IPS-15b (cell line): ENCODE measurements around the gene ST3GAL4.

Source experiments
- H3K27me3 ChIP-seq: one replicate; pipeline ENCODE4 v1.6.1; 2013; ENCODE audit warnings: low read length; ENCODE audit not compliant: control insufficient read depth, insufficient read depth
- H3K36me3 ChIP-seq: one replicate; pipeline ENCODE4 v1.6.1; 2013; ENCODE audit warnings: low read length; ENCODE audit not compliant: control insufficient read depth, insufficient read depth
- H3K4me1 ChIP-seq: one replicate; pipeline ENCODE4 v1.6.1; 2013; ENCODE audit warnings: mild to moderate bottlenecking, low read length; ENCODE audit not compliant: control insufficient read depth, insufficient read depth
- H3K4me3 ChIP-seq: one replicate; pipeline ENCODE4 v1.5.1; 2013; ENCODE audit warnings: low read depth, low read length
- H3K9ac ChIP-seq: one replicate; pipeline ENCODE4 v1.6.1; 2013; ENCODE audit warnings: low read depth, mild to moderate bottlenecking, low read length
- H3K9me3 ChIP-seq: one replicate; pipeline ENCODE4 v1.6.1; 2013; ENCODE audit warnings: mild to moderate bottlenecking, low read length; ENCODE audit not compliant: control insufficient read depth, insufficient read depth

The ST3GAL4 gene

GRCh38 chr11:126409620-126409985, 54.1 kb downstream of the ST3GAL4 start:
- Histone ChIP-seq H3K36me3 (peaks cover 2% of the 10 kb centered on the region), H3K9me3 (no peaks in the 10 kb centered on the region), H3K4me1 (no peaks in the 10 kb centered on the region), H3K9ac (no peak overlapping the region), H3K27me3 (no peaks in the 10 kb centered on the region), H3K4me3 (no peak overlapping the region)

- H3K27me3 ChIP-seq: no peaks in the 10 kb centered on the region
- no peak overlapping the region for H3K4me3 ChIP-seq
- no peaks in the 10 kb centered on the region for H3K4me1 ChIP-seq
- H3K9ac ChIP-seq: no peak overlapping the region
- H3K9me3 ChIP-seq: no peaks in the 10 kb centered on the region
- peaks cover 6% of the 10 kb centered on the region for H3K36me3 ChIP-seq
Measured at GRCh38 chr11:126410649-126411048, 55.2 kb downstream of the ST3GAL4 start.

GRCh38 chr11:126411971-126412381, 56.5 kb downstream of the ST3GAL4 start:
- Histone ChIP-seq H3K9me3 (no peaks in the 10 kb centered on the region), H3K4me1 (peaks cover 2% of the 10 kb centered on the region), H3K4me3 (no peak overlapping the region), H3K36me3 (peaks cover 6% of the 10 kb centered on the region), H3K27me3 (peaks cover 4% of the 10 kb centered on the region), H3K9ac (no peak overlapping the region)

GRCh38 chr11:126413426-126413825, 57.9 kb downstream of the ST3GAL4 start:
- H3K9ac ChIP-seq: no peak overlapping the region
- no peaks in the 10 kb centered on the region for H3K9me3 ChIP-seq
- peaks cover 2% of the 10 kb centered on the region for H3K4me1 ChIP-seq
- H3K27me3 ChIP-seq: peaks cover 9% of the 10 kb centered on the region
- H3K36me3 ChIP-seq: peaks cover 3% of the 10 kb centered on the region
- no peak overlapping the region for H3K4me3 ChIP-seq

GRCh38 chr11:126413843-126414405, 58.4 kb downstream of the ST3GAL4 start:
- Histone ChIP-seq H3K4me3 (no peak overlapping the region), H3K36me3 (peaks cover 3% of the 10 kb centered on the region), H3K9ac (no peak overlapping the region), H3K27me3 (peaks cover 9% of the 10 kb centered on the region), H3K4me1 (peaks cover 2% of the 10 kb centered on the region), H3K9me3 (no peaks in the 10 kb centered on the region)

GRCh38 chr11:126414615-126415014, 59.1 kb downstream of the ST3GAL4 start:
- Histone ChIP-seq H3K9me3 (no peaks in the 10 kb centered on the region), H3K4me1 (peaks cover 2% of the 10 kb centered on the region), H3K4me3 (no peak overlapping the region), H3K36me3 (peaks cover 3% of the 10 kb centered on the region), H3K27me3 (peaks cover 9% of the 10 kb centered on the region), H3K9ac (no peak overlapping the region)

- Histone ChIP-seq H3K9me3 (no peaks in the 10 kb centered on the region), H3K36me3 (peaks cover 3% of the 10 kb centered on the region), H3K4me1 (peaks cover 2% of the 10 kb centered on the region), H3K9ac (no peak overlapping the region), H3K27me3 (peaks cover 9% of the 10 kb centered on the region), H3K4me3 (no peak overlapping the region)
Measured at GRCh38 chr11:126415128-126415527, 59.6 kb downstream of the ST3GAL4 start.

- Histone ChIP-seq H3K27me3 (peaks cover 9% of the 10 kb centered on the region), H3K36me3 (peaks cover 3% of the 10 kb centered on the region), H3K9me3 (no peaks in the 10 kb centered on the region), H3K4me3 (peak overlapping the region; percentile 45), H3K4me1 (peaks cover 2% of the 10 kb centered on the region), H3K9ac (no peak overlapping the region)
Measured at GRCh38 chr11:126415669-126416420, 60.4 kb downstream of the ST3GAL4 start.

GRCh38 chr11:126416542-126417090, 61.1 kb downstream of the ST3GAL4 start:
- Histone ChIP-seq H3K4me1 (peaks cover 2% of the 10 kb centered on the region), H3K36me3 (peaks cover 3% of the 10 kb centered on the region), H3K4me3 (peak overlapping the region; percentile 45), H3K27me3 (peaks cover 9% of the 10 kb centered on the region), H3K9me3 (no peaks in the 10 kb centered on the region), H3K9ac (no peak overlapping the region)

- H3K9me3 ChIP-seq: no peaks in the 10 kb centered on the region
- H3K36me3 ChIP-seq: peaks cover 3% of the 10 kb centered on the region
- peaks cover 9% of the 10 kb centered on the region for H3K27me3 ChIP-seq
- H3K4me3 ChIP-seq: peak overlapping the region; percentile 45
- H3K9ac ChIP-seq: no peak overlapping the region
- H3K4me1 ChIP-seq: peaks cover 2% of the 10 kb centered on the region
Measured at GRCh38 chr11:126417091-126417862, 61.8 kb downstream of the ST3GAL4 start.

- peaks cover 2% of the 10 kb centered on the region for H3K4me1 ChIP-seq
- H3K9ac ChIP-seq: no peak overlapping the region
- no peak overlapping the region for H3K4me3 ChIP-seq
- H3K27me3 ChIP-seq: peaks cover 9% of the 10 kb centered on the region
- H3K36me3 ChIP-seq: peaks cover 3% of the 10 kb centered on the region
- no peaks in the 10 kb centered on the region for H3K9me3 ChIP-seq
Measured at GRCh38 chr11:126418887-126419286, 63.4 kb downstream of the ST3GAL4 start.
